Calu3 (cell line): Measurements from ENCODE around the gene DTD2. TPM values are rescaled to one million over a fixed set of nuclear protein-coding genes. Genes with fewer than 3 reads are reported as not detected.
"Not testable (repeated sequence)": the region's sequence is repeated elsewhere in the genome, so short reads cannot be mapped to it uniquely, and the experiment has no call there.

ENCODE experiments used
- BruUV-seq: library from RNA; stranded (reverse); fragments of 400-500 nt; replicated peaks from 2 replicates; lab custom pipeline; 2021; lab: Mats Ljungman, UMichigan
- CTCF ChIA-PET: fragments of 300-600 bp; sonication (Branson Sonifier 250); formaldehyde crosslinking; loops from one replicate; lab custom pipeline; 2022; ENCODE audit warnings: antibody characterized with exemption; lab: Charles Lee
- DNase-seq: peaks from one replicate; pipeline ENCODE4 v3.0.0; 2022
- H3K27ac Mint-ChIP-seq: one replicate; pipeline ENCODE4 v1.8.0; 2022; ENCODE audit warnings: mixed read lengths; ENCODE audit not compliant: unreplicated experiment
- H3K27me3 Mint-ChIP-seq: one replicate; pipeline ENCODE4 v1.8.0; 2022; ENCODE audit warnings: mixed read lengths; ENCODE audit not compliant: unreplicated experiment
- H3K36me3 Mint-ChIP-seq: one replicate; pipeline ENCODE4 v1.8.0; 2022; ENCODE audit warnings: mild to moderate bottlenecking, moderate library complexity, mixed read lengths; ENCODE audit not compliant: insufficient read depth, unreplicated experiment
- H3K4me1 Mint-ChIP-seq: one replicate; pipeline ENCODE4 v1.8.0; 2022; ENCODE audit warnings: mild to moderate bottlenecking, low read depth, mixed read lengths; ENCODE audit not compliant: unreplicated experiment
- H3K4me3 Mint-ChIP-seq: one replicate; pipeline ENCODE4 v1.8.0; 2022; ENCODE audit warnings: mild to moderate bottlenecking, low read depth, moderate library complexity, mixed read lengths; ENCODE audit not compliant: unreplicated experiment
- H3K9me3 Mint-ChIP-seq: one replicate; pipeline ENCODE4 v1.8.0; 2022; ENCODE audit warnings: low read depth, mixed read lengths; ENCODE audit not compliant: unreplicated experiment
- CTCF ChIP-seq: fragments of 200-600 bp; IDR thresholded peaks from one replicate; pipeline ENCODE4 v1.8.0; 2022; ENCODE audit warnings: antibody characterized with exemption; ENCODE audit not compliant: unreplicated experiment
- intact Hi-C: fragments of 100-400 bp; cut with micrococcal nuclease; formaldehyde crosslinking; loops from one replicate; pipeline ENCODE4 v1.10.0; 2022; ENCODE audit not compliant: unreplicated experiment
- total RNA-seq: library from RNA; stranded (reverse); gene quantifications from 2 replicates; pipeline ENCODE4 v1.2.3, GENCODE V29; 2022

The DTD2 gene
- total RNA-seq, 1 experiment from 2014 or later: 12.2 TPM

GRCh38 chr14:31466554-31466953 is 9.2 kb upstream of the DTD2 start:
- no peaks in the 10 kb centered on the region for H3K36me3 Mint-ChIP-seq
- intact Hi-C loops: no loop called here
- no peak for DNase-seq
- no peaks in the 10 kb centered on the region for H3K9me3 Mint-ChIP-seq
- no peaks in the 10 kb centered on the region for H3K27me3 Mint-ChIP-seq
- CTCF ChIA-PET: interaction anchor here (0.7 kb wide), 1 partner anchor 581 kb away, joined by 4 read pairs; no protein-coding TSS in a partner anchor
- H3K27ac Mint-ChIP-seq: no peak overlapping the region
- H3K4me3 Mint-ChIP-seq: no peak overlapping the region
- no peaks in the 10 kb centered on the region for H3K4me1 Mint-ChIP-seq
- BruUV-seq: no TSS peak
- TF ChIP-seq CTCF: no peak

- no peaks in the 10 kb centered on the region for H3K36me3 Mint-ChIP-seq
- no peak for TF ChIP-seq CTCF
- BruUV-seq: no TSS peak
- H3K4me3 Mint-ChIP-seq: no peak overlapping the region
- DNase-seq: no peak
- no peaks in the 10 kb centered on the region for H3K9me3 Mint-ChIP-seq
- no peaks in the 10 kb centered on the region for H3K4me1 Mint-ChIP-seq
- H3K27me3 Mint-ChIP-seq: no peaks in the 10 kb centered on the region
- CTCF ChIA-PET: no interaction called here
- no peak overlapping the region for H3K27ac Mint-ChIP-seq
- intact Hi-C loops: no loop called here
Observed at GRCh38 chr14:31465111-31465510, 7.8 kb upstream of the DTD2 start.

GRCh38 chr14:31462450-31462849 is 5.1 kb upstream of the DTD2 start:
- intact Hi-C loops, H3K36me3 Mint-ChIP-seq, H3K27me3 Mint-ChIP-seq, H3K4me1 Mint-ChIP-seq, H3K4me3 Mint-ChIP-seq, CTCF ChIA-PET, H3K9me3 Mint-ChIP-seq, DNase-seq, H3K27ac Mint-ChIP-seq, BruUV-seq: not testable (repeated sequence)

DNA sequence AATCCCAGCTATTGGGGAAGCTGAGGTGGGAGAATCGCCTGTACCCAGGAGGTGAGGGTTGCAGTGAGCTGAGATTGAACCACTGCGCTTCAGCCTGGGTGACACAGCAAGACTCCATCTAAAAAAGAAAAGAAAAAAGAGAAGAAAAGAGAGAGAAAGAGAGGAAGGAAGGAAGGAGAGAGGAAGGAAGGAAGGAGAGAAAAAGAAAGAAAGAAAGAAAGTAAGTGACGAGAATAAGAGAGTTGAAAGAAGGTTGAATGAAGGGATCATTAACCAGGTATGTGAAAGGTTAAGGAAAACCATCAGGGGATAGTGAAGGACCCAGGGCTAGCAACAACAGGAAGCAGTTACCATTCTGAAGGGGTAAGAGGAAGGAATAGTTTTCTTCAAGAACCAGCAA is 4.2 kb upstream of the DTD2 start:
- CTCF ChIA-PET: no interaction called here
- H3K4me3 Mint-ChIP-seq: no peak overlapping the region
- no TSS peak for BruUV-seq
- no peak for TF ChIP-seq CTCF
- no peaks in the 10 kb centered on the region for H3K27me3 Mint-ChIP-seq
- H3K9me3 Mint-ChIP-seq: no peaks in the 10 kb centered on the region
- no peak for DNase-seq
- intact Hi-C loops: no loop called here
- H3K4me1 Mint-ChIP-seq: no peaks in the 10 kb centered on the region
- H3K36me3 Mint-ChIP-seq: peaks cover 11% of the 10 kb centered on the region
- H3K27ac Mint-ChIP-seq: no peak overlapping the region
